Lower leg skin (tissue), 4 donors: ENCODE results near the gene ELOA. TPM values are rescaled to one million over a fixed set of nuclear protein-coding genes. Genes with fewer than 3 reads are reported as not detected.
"Not testable (repeated sequence)": the region's sequence is repeated elsewhere in the genome, so short reads cannot be mapped to it uniquely, and the experiment has no call there.

Source experiments
- DNase-seq, 2 donors: peaks; one replicate each; pipeline ENCODE4 v3.0.0-alpha.2; 2019; ENCODE audit warnings: low spot score in 2 of 2
- H3K4me3 ChIP-seq: fragments of 200-600 bp; sonication (generic); 2 replicates; pipeline ENCODE4 v1.5.1; 2017; ENCODE audit warnings: mild to moderate bottlenecking, low read depth; ENCODE audit not compliant: poor library complexity, severe bottlenecking
- CTCF ChIP-seq, 3 donors: fragments of 450-650 bp; IDR thresholded peaks; one replicate each; pipeline ENCODE4 v1.5.1; 2016; ENCODE audit warnings: antibody characterized with exemption in 3 of 3, mild to moderate bottlenecking in 3 of 3, moderate library complexity in 2 of 3
- POLR2A ChIP-seq, 2 donors: fragments of 450-650 bp; IDR thresholded peaks; one replicate each; pipeline ENCODE4 v1.6.1; 2016 to 2017; ENCODE audit warnings: antibody characterized with exemption in 2 of 2, mild to moderate bottlenecking in 1 of 2, moderate library complexity in 1 of 2
- WGBS, 2 donors: methylation state at CpG; one replicate each; pipeline ENCODE4 v1.1.5; 2018; 5-methylcytosine and 5-hydroxymethylcytosine counted together
- intact Hi-C: fragments of 100-400 bp; cut with DNase I; formaldehyde crosslinking; loops from one replicate; pipeline ENCODE4 v1.15.0; 2023; ENCODE audit warnings: low total_unique reads
- total RNA-seq, 4 donors: library from RNA; depleted of rRNA; stranded (reverse); fragments of >200 nt; gene quantifications; one replicate each; pipeline ENCODE4 v1.1.0, GENCODE V29; 2016

ELOA gene
- total RNA-seq, 4 donors from 2014 or later: 33.6 to 40.4 (median 39.9) TPM

GRCh38 chr1:23779826-23780371 is 36.6 kb downstream of the ELOA start:
- intact Hi-C loops: no loop called here
- 50 to 54% methylated on average over 3 of the region's 3 CpGs for WGBS, 2 donors
- H3K4me3 ChIP-seq: no peak overlapping the region
- DNase-seq: no peak
- TF ChIP-seq POLR2A (IDR thresholded peaks at IDR 0.05) (no peak), CTCF (IDR thresholded peaks at IDR 0.05) (no peak)

DNA sequence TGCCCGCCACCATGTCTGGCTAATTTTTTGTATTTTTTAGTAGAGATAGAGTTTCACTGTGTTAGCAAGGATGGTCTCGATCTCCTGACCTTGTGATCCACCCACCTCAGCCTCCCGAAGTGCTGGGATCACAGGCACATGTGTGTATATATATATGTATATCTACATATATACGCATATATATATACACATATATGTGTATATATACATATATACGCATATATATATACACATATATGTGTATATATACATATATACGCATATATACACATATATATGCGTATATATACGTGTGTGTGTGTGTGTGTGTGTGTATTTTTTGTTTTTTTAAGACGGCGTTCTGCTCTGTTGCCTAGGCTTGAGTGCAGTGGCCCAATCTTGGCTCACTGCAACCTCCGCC is 39.9 kb downstream of the ELOA start:
- DNase-seq: not testable (repeated sequence)

GRCh38 chr1:23784846-23785245 is 41.6 kb downstream of the ELOA start:
- no peak for DNase-seq

More for the DNA sequence above, 39.9 kb downstream of the ELOA start:
- intact Hi-C loops, H3K4me3 ChIP-seq: not testable (repeated sequence)
- WGBS, 2 donors: 95 to 96% methylated on average over 11 of the region's 11 CpGs

DNA sequence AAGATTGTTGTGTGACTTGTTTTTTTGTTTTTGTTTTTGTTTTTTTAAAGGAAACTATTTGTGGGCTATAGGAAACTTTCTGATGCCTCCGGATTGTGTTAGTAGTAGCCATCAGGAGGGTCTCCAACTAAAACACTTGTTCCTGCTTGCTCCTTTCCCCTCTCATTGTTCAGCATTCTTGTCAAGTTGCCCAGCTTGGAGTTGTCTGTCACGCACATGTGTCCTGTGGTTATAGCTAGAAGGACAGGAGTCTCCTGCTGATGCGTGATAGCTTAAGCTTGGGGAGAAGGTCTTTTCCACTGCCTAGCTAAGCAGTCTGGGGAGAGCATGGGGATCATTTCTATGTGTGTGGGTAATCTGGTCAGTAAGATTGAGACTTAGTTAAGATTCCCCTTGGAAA is 44.4 kb downstream of the ELOA start:
- no peak for TF ChIP-seq CTCF (IDR thresholded peaks at IDR 0.05)
- no peak for TF ChIP-seq POLR2A (IDR thresholded peaks at IDR 0.05)
- no peak overlapping the region for H3K4me3 ChIP-seq
- 84 to 85% methylated on average over 3 of the region's 3 CpGs for WGBS, 2 donors
- DNase-seq: no peak
- intact Hi-C loops: no loop called here

More at GRCh38 chr1:23784846-23785245, 41.6 kb downstream of the ELOA start:
- no peak overlapping the region for H3K4me3 ChIP-seq
- WGBS, 2 donors: 82 to 88% methylated on average over 4 of the region's 4 CpGs
- intact Hi-C loops: no loop called here
- TF ChIP-seq CTCF (IDR thresholded peaks at IDR 0.05): no peak
- TF ChIP-seq POLR2A (IDR thresholded peaks at IDR 0.05): no peak

GRCh38 chr1:23788695-23789094 is 45.4 kb downstream of the ELOA start:
- intact Hi-C loops: no loop called here

More at GRCh38 chr1:23788695-23789094, 45.4 kb downstream of the ELOA start:
- no peak for DNase-seq
- 96 to 97% methylated on average over 3 of the region's 3 CpGs for WGBS, 2 donors
- no peak overlapping the region for H3K4me3 ChIP-seq
- TF ChIP-seq CTCF (IDR thresholded peaks at IDR 0.05): no peak
- TF ChIP-seq POLR2A (IDR thresholded peaks at IDR 0.05): no peak
